Ectodermal cell (in vitro differentiated cells): ENCODE results near the gene ZNF639. TPM values are rescaled to one million over a fixed set of nuclear protein-coding genes. Genes with fewer than 3 reads are reported as not detected.
"Not testable (repeated sequence)": the region's sequence is repeated elsewhere in the genome, so short reads cannot be mapped to it uniquely, and the experiment has no call there.

ENCODE experiments used
- H3K27ac ChIP-seq: 2 replicates; pipeline ENCODE4 v1.7.0; 2013; ENCODE audit warnings: mild to moderate bottlenecking, low read depth, low read length; ENCODE audit not compliant: insufficient read depth, poor library complexity, severe bottlenecking
- H3K27me3 ChIP-seq: 2 replicates; pipeline ENCODE4 v1.7.0; 2013; ENCODE audit warnings: mild to moderate bottlenecking, low read length; ENCODE audit not compliant: insufficient read depth, control insufficient read depth, poor library complexity, severe bottlenecking
- H3K36me3 ChIP-seq: one replicate; pipeline ENCODE4 v1.7.0; 2013; ENCODE audit warnings: low read length; ENCODE audit not compliant: control insufficient read depth, insufficient read depth
- H3K4me1 ChIP-seq: one replicate; pipeline ENCODE4 v1.7.0; 2013; ENCODE audit warnings: low read length; ENCODE audit not compliant: control insufficient read depth, insufficient read depth
- H3K4me3 ChIP-seq: 2 replicates; pipeline ENCODE4 v1.7.0; 2013; ENCODE audit warnings: low read depth, low read length, control low read depth; ENCODE audit not compliant: insufficient read depth
- H3K9me3 ChIP-seq: 2 replicates; pipeline ENCODE4 v1.7.0; 2013; ENCODE audit warnings: mild to moderate bottlenecking, low read length, moderate library complexity; ENCODE audit not compliant: control insufficient read depth
- WGBS, 2 experiments: methylation state at CpG; one replicate each; pipeline ENCODE4 v1.1.7; 2013; ENCODE audit warnings: missing lambda C conversion rate in 2 of 2; 5-methylcytosine and 5-hydroxymethylcytosine counted together
- polyA plus RNA-seq, 4 experiments: library from polyadenylated mRNA; stranded (reverse); fragments of 50-300 nt; gene quantifications; one replicate each; pipeline ENCODE4 v1.2.3, GENCODE V29; 2013

ZNF639 gene, protein sequence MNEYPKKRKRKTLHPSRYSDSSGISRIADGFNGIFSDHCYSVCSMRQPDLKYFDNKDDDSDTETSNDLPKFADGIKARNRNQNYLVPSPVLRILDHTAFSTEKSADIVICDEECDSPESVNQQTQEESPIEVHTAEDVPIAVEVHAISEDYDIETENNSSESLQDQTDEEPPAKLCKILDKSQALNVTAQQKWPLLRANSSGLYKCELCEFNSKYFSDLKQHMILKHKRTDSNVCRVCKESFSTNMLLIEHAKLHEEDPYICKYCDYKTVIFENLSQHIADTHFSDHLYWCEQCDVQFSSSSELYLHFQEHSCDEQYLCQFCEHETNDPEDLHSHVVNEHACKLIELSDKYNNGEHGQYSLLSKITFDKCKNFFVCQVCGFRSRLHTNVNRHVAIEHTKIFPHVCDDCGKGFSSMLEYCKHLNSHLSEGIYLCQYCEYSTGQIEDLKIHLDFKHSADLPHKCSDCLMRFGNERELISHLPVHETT
- polyA plus RNA-seq (2013, experiment 1 of 4), result 39.1 TPM
- polyA plus RNA-seq (2013, experiment 2 of 4), result 48.6 TPM
- 41.1 TPM for polyA plus RNA-seq (2013, experiment 3 of 4)
- polyA plus RNA-seq (2013, experiment 4 of 4), result 46.0 TPM

DNA sequence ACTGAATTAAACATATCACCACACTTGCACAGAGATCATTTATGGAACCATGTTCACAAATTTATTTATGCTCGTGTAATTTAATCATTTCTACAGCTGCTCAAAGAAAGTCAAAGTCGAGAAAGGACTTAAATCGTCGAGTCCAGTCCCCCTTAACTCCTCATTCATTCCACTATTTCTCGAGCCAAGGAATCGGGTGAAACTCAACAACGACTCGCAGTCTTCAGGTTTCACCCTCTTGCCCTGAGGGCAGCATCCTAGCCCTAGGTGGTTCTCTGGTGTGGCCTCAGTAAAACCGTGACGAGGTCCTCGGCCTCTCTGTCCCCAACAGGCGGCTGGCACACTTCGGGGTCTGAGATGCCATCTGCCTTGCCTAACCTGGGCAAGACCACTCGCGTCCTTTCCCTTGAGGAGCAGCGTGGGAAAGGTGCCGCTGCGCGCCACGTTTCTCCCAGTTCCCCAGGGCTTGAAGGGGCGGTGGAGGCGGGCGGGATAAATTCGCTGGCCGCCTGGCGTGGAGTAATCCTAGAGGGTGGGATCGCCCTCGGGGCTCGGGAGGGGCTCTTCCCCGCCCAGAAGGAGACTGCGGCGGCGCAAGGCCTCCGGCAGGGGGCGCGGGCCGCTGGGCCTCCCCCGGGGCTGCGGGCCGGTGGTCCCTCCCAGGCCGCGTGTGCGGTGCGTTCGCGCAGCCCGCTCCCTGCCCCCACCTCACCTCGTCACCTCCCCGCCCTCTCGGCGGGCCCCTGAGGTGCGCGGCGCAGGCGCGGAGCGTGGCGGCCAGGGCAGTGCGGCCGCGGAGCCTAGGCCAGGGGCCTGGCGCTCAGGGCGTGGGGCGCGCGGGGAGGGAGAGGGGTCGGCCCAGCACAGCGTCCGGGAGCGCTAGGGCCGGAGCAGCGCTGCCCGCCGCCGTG is at the start of gene ZNF639:
TSS of gene ZNF639 (plus strand) at position 746 of the 911 bp plus-strand sequence. CDS start 5,263 bp downstream, outside the sequence.
- no peaks in the 10 kb centered on the region for H3K36me3 ChIP-seq
- peak within 1 kb of the TSS; percentile 90 for H3K4me3 ChIP-seq
- H3K9me3 ChIP-seq, result no peaks in the 10 kb centered on the region
- 2 to 3% methylated on average over 75 of the region's 75 CpGs for WGBS, 2 experiments
- peaks cover 7% of the 10 kb centered on the region for H3K4me1 ChIP-seq
- H3K27me3 ChIP-seq, result peaks cover 4% of the 10 kb centered on the region
- H3K27ac ChIP-seq, result peak within 1 kb of the TSS; percentile 60

DNA sequence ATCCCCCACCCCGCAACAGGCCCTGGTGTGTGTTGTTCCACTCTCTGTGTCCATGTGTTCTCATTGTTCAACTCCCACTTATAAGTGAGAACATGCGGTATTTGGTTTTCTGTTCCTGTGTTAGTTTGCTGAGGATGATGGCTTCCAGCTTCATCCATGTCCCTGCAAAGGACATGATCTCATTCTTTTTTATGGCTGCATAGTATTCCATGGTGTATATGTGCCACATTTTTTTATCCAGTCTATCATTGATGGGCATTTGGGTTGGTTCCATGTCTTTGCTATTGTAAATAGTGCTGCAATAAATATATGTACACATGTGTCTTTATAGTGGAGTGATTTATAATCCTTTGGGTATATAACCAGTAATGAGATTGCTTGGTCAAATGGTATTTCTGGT is 48.4 kb upstream of the ZNF639 start:
- H3K36me3 ChIP-seq, H3K27me3 ChIP-seq, H3K4me1 ChIP-seq, H3K4me3 ChIP-seq, H3K27ac ChIP-seq, H3K9me3 ChIP-seq: not testable (repeated sequence)
- 75 to 88% methylated on average over 1 of the region's 2 CpGs for WGBS, 2 experiments

DNA sequence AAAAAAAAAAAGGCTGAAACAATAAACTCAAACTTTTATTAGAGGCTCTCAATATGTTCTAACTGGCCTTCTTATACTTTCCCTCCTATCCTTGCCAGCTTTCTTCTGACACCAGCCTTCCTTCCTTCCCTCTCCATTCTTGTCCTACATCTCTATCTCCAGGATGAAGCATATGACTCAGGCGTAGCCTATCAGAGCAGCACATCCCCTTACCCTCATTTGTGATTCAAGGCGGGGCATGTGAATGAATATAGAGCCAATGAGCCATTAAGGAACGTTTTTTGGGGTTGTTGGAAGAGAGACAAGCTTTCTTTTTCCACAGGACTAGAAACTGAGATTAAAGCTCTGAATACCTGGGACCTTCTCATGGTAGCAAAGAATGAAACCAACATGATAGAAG is 46.8 kb upstream of the ZNF639 start:
- Histone ChIP-seq H3K27me3 (no peaks in the 10 kb centered on the region), H3K27ac (no peak overlapping the region), H3K4me3 (no peak overlapping the region), H3K9me3 (no peaks in the 10 kb centered on the region), H3K36me3 (no peaks in the 10 kb centered on the region), H3K4me1 (no peaks in the 10 kb centered on the region)
- 76 to 87% methylated on average over 3 of the region's 3 CpGs for WGBS, 2 experiments

DNA sequence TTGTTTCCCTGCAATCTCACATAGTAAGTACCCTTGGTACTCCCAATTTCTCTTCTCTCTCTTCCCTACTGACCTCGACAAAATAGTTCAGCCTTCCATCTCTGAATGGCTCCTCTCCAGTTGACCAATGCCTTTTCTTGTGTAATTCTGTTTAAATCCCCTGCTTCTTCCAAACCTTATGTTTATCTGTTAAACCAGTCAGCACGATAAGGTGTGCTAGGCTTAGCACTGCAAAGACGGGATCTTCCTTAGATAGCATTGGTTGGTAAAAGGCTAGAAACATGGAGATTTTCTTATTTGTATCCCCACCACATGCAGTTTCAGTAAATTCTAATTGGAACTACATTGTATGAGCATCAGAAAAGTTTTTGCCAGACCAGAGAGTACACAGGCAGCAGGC is 46.1 kb upstream of the ZNF639 start:
- WGBS, 2 experiments, result 93 to 96% methylated on average over 3 of the region's 3 CpGs
- Histone ChIP-seq H3K4me3 (no peak overlapping the region), H3K36me3 (no peaks in the 10 kb centered on the region), H3K9me3 (no peaks in the 10 kb centered on the region), H3K27ac (no peak overlapping the region), H3K27me3 (no peaks in the 10 kb centered on the region), H3K4me1 (no peaks in the 10 kb centered on the region)

DNA sequence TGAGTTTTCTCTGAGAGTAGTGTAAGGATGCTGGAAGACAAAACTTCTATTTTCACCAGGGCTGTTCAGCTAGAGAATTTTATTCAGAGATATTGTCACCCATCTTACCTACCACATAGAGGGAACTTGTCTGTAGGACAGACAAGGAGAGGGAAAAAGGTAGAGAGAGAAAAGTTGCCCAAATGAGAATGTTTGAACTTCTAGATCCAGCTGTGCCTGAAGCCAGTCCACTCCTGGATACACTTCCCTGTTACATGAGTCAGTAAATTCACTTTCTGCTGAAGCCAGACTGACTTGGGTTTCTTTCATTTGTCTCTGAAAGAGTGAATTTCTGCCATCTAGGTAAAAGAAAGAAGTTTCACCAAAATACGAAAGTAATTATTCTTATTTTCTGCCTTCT is 44.7 kb upstream of the ZNF639 start:
- no peak overlapping the region for H3K27ac ChIP-seq
- H3K4me1 ChIP-seq, result no peaks in the 10 kb centered on the region
- 89 to 92% methylated on average over 1 of the region's 1 CpG for WGBS, 2 experiments
- no peak overlapping the region for H3K4me3 ChIP-seq
- no peaks in the 10 kb centered on the region for H3K9me3 ChIP-seq
- no peaks in the 10 kb centered on the region for H3K27me3 ChIP-seq
- H3K36me3 ChIP-seq, result no peaks in the 10 kb centered on the region

DNA sequence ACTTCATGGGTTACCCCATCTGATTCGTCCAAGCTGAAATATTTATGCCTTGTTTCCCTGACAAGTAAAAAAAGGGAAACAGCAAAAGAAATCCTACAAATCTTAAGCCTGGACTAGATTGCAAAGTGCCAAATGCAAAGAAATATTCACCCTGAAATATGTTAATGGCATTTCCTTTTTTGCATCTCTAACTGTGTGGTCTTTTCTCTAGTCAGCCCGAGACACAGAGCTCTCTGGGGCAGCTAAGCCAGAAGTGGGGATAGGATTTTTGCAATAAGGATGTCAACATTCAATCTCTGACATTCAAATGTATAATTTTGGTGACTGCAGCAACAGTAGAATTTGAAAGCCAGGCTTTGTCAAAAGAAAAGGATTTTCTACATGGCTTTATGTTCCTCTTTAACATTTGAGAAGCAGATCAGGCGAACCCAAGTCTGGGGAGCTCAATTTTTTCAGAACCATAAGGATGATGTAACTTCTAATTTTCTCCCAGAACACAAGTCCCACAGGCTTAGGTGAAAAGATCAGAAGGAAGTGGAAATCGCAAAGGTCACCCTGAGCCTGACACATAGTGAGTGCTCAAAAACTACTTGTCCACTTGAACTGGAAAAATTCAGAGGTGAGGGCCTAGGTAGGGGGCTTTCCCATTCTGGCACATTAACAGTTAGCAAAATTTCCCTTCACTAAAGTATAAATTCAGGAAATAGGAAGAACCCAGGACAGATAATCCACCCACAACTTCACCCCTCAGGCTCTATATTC is 43.7 kb upstream of the ZNF639 start:
- Histone ChIP-seq H3K27me3 (no peaks in the 10 kb centered on the region), H3K36me3 (no peaks in the 10 kb centered on the region)
- 76 to 85% methylated on average over 4 of the region's 4 CpGs for WGBS, 2 experiments

DNA sequence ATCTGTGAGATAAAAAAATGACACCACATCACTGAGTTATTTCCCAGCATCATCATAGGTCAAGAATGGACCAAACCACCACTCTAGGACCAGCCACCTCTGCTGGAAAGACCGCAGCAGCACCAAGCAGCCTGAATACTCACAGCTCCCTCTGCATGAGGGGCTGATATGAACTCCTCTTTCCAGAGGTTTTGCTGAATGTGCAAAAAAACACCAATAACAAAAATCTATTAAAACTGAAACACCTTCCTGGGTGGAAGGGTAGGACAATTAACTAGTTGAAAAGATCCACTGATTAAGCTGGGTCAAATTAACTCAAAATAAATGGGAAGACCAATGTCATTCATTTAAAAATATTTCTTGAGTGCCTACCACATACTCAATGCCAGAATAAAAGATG is 43.0 kb upstream of the ZNF639 start:
- Histone ChIP-seq H3K9me3 (no peaks in the 10 kb centered on the region), H3K4me1 (no peaks in the 10 kb centered on the region), H3K36me3 (no peaks in the 10 kb centered on the region), H3K27ac (no peak overlapping the region), H3K27me3 (no peaks in the 10 kb centered on the region), H3K4me3 (no peak overlapping the region)
- 97 to 100% methylated on average over 1 of the region's 1 CpG for WGBS, 2 experiments

More for the DNA sequence above, 43.7 kb upstream of the ZNF639 start:
- no peak overlapping the region for H3K4me3 ChIP-seq
- H3K27ac ChIP-seq, result no peak overlapping the region
- H3K4me1 ChIP-seq, result no peaks in the 10 kb centered on the region
- no peaks in the 10 kb centered on the region for H3K9me3 ChIP-seq

DNA sequence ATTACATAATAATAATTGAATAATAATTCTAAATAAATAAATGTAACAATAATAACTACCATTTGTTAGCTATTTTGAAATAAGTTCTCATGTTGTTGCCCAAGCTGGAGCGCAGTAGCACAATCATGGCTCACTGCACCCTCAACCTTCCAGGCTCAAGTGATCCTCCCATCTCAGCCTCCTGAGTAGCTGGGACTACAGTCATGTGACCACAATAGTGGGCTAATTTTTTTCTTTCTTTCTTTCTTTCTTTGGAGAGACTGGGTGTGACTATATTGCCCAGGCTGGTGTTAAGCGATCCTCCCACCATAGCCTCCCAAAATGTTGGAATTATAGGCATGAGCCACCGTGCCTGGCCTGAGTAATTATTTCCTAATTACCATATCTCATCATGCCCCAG is 41.0 kb upstream of the ZNF639 start:
- WGBS, 2 experiments, result 81 to 88% methylated on average over 2 to 3 of the region's 3 CpGs
- no peak overlapping the region for H3K4me3 ChIP-seq
- H3K27ac ChIP-seq, result no peak overlapping the region
- H3K9me3 ChIP-seq, result no peaks in the 10 kb centered on the region
- no peaks in the 10 kb centered on the region for H3K4me1 ChIP-seq
- no peaks in the 10 kb centered on the region for H3K36me3 ChIP-seq
- no peaks in the 10 kb centered on the region for H3K27me3 ChIP-seq

DNA sequence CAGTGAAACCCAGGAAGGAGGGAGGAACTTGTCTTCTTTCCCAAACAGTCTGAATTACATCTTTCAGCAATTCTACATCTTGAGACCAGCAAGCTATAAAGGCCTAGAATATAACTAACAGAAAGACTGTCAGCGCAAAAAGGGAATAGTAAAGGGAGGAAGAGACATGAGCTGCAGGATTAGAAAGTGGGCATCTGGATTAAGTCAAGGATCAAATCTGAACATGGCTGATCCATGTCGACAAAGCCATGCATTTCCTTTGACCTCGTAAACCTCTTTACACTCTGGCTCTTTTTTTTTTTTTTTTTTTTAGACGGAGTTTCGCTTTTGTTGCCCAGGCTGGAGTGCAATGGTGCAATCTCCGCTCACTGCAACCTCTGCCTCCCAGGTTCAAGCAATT is 36.5 kb upstream of the ZNF639 start:
- Histone ChIP-seq H3K27ac (no peak overlapping the region), H3K36me3 (no peaks in the 10 kb centered on the region), H3K4me1 (no peaks in the 10 kb centered on the region), H3K9me3 (no peaks in the 10 kb centered on the region), H3K4me3 (no peak overlapping the region), H3K27me3 (no peaks in the 10 kb centered on the region)
- 83% methylated on average over 6 of the region's 6 CpGs for WGBS, 2 experiments
